Activated CD8-positive, alpha-beta T cell treated with anti-CD3 and anti-CD28 coated beads for 36 hours (primary cell): Measurements from ENCODE around the gene BOD1. TPM values are rescaled to one million over a fixed set of nuclear protein-coding genes. Genes with fewer than 3 reads are reported as not detected.
A peak's percentile ranks its signal among the peaks of the same experiment; 100 is the strongest.

Experiments
- ATAC-seq: fragments of 200-7000 bp; cut with Tn5 transposase; one replicate; pipeline ENCODE4 v1.10.0; 2021; ENCODE audit warnings: mild to moderate bottlenecking, moderate library complexity
- CTCF ChIA-PET: fragments of 350-600 bp; sonication (Branson Sonifier 250); formaldehyde crosslinking; loops from one replicate; lab custom pipeline; 2021; ENCODE audit warnings: antibody characterized with exemption; lab: Charles Lee
- POLR2A ChIA-PET: fragments of 350-600 bp; sonication (Branson Sonifier 250); formaldehyde crosslinking; loops from one replicate; lab custom pipeline; 2021; ENCODE audit warnings: antibody characterized with exemption; lab: Charles Lee
- DNase-seq: peaks from one replicate; pipeline ENCODE4 v3.0.0-alpha.2; 2020
- H3K27ac Mint-ChIP-seq: one replicate; pipeline ENCODE4 v1.8.0; 2021; ENCODE audit warnings: mild to moderate bottlenecking, mixed read lengths
- H3K27me3 Mint-ChIP-seq: one replicate; pipeline ENCODE4 v1.8.0; 2021; ENCODE audit warnings: mixed read lengths
- H3K36me3 Mint-ChIP-seq: one replicate; pipeline ENCODE4 v1.8.0; 2021; ENCODE audit warnings: low read depth, mixed read lengths
- H3K4me1 Mint-ChIP-seq: one replicate; pipeline ENCODE4 v1.8.0; 2021; ENCODE audit warnings: low read depth, mixed read lengths
- H3K4me3 Mint-ChIP-seq: one replicate; pipeline ENCODE4 v1.8.0; 2021; ENCODE audit warnings: mild to moderate bottlenecking, moderate library complexity, mixed read lengths
- H3K9me3 Mint-ChIP-seq: one replicate; pipeline ENCODE4 v1.8.0; 2021; ENCODE audit warnings: mixed read lengths
- intact Hi-C: fragments of 100-400 bp; cut with micrococcal nuclease; formaldehyde crosslinking; loops from one replicate; pipeline ENCODE4 v1.10.0; 2022
- total RNA-seq, 2 experiments: library from RNA; stranded (reverse); gene quantifications; one replicate each; pipeline ENCODE4 v1.2.3, GENCODE V29; 2021
- TF ChIP-seq, protein P1 (sequence below): fragments of 200-600 bp; IDR thresholded peaks from one replicate; pipeline ENCODE4 v1.8.0; 2022; ENCODE audit warnings: antibody characterized with exemption, mild to moderate bottlenecking

The BOD1 gene
- total RNA-seq, result 10 to 100 TPM; 28.1 to 28.7 TPM

- no peaks in the 10 kb centered on the region for H3K27me3 Mint-ChIP-seq
- TF ChIP-seq, protein P1, sequence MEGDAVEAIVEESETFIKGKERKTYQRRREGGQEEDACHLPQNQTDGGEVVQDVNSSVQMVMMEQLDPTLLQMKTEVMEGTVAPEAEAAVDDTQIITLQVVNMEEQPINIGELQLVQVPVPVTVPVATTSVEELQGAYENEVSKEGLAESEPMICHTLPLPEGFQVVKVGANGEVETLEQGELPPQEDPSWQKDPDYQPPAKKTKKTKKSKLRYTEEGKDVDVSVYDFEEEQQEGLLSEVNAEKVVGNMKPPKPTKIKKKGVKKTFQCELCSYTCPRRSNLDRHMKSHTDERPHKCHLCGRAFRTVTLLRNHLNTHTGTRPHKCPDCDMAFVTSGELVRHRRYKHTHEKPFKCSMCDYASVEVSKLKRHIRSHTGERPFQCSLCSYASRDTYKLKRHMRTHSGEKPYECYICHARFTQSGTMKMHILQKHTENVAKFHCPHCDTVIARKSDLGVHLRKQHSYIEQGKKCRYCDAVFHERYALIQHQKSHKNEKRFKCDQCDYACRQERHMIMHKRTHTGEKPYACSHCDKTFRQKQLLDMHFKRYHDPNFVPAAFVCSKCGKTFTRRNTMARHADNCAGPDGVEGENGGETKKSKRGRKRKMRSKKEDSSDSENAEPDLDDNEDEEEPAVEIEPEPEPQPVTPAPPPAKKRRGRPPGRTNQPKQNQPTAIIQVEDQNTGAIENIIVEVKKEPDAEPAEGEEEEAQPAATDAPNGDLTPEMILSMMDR, result no peak
- POLR2A ChIA-PET, result interaction anchor here (0.5 to 1.6 kb wide), 6 partner anchors 117 to 379 kb away, joined by 3 to 4 read pairs (median 3); no protein-coding TSS in a partner anchor
- peak within 1 kb of the TSS; percentile 95 for H3K4me3 Mint-ChIP-seq
- CTCF ChIA-PET, result interaction anchor here (0.6 to 6.6 kb wide), 25 partner anchors 9 to 1932 kb away, joined by 3 to 93 read pairs (median 3); partner anchors contain the start of genes ATP6V0E1 and CPEB4
- H3K27ac Mint-ChIP-seq, result peak within 1 kb of the TSS; percentile 94
- H3K36me3 Mint-ChIP-seq, result peaks cover 31% of the 10 kb centered on the region
- DNase-seq (peak; percentile 97), ATAC-seq (peak; percentile 94)
- intact Hi-C loops, result loop anchor here (1.0 kb wide), 1 partner anchor 302 kb away; no protein-coding TSS in a partner anchor
- no peaks in the 10 kb centered on the region for H3K9me3 Mint-ChIP-seq
- H3K4me1 Mint-ChIP-seq, result peaks cover 49% of the 10 kb centered on the region
These were observed at the start of gene BOD1 for GRCh38 chr5:173616577-173617118. TSS of gene BOD1 (minus strand) at chr5:173616650. CDS start at chr5:173616436, 214 bp downstream.

DNA sequence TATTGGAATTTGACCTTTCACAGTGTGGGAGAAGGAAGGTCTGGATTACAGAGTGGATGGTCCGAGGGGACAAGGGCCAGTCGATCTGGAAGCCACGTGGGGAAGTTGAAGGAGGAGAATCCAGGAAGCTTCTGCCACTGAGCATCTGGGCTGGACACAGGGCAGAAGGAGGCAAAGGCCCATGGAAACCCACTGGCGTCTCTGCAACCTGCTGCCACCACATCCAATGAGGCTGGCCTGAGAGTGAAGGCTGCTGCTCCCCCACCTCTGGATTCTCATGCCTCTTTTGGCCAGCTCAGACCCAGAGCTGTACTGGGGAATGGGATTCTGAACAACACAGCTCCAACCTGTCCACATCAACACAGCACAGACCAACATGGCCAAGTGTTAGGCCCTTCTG is 48.9 kb upstream of the BOD1 start:
- POLR2A ChIA-PET, result no interaction called here
- no peak overlapping the region for H3K4me3 Mint-ChIP-seq
- H3K27ac Mint-ChIP-seq, result no peak overlapping the region
- H3K4me1 Mint-ChIP-seq, result no peaks in the 10 kb centered on the region
- no peak for ATAC-seq
- no peaks in the 10 kb centered on the region for H3K9me3 Mint-ChIP-seq
- TF ChIP-seq, protein P1, result no peak
- intact Hi-C loops, result no loop called here
- DNase-seq, result no peak
- no peaks in the 10 kb centered on the region for H3K27me3 Mint-ChIP-seq
- CTCF ChIA-PET, result no interaction called here
- H3K36me3 Mint-ChIP-seq, result no peaks in the 10 kb centered on the region

- H3K4me3 Mint-ChIP-seq, result no peak overlapping the region
- no peaks in the 10 kb centered on the region for H3K36me3 Mint-ChIP-seq
- H3K9me3 Mint-ChIP-seq, result no peaks in the 10 kb centered on the region
- ChIA-PET POLR2A (no interaction called here), CTCF (no interaction called here)
- intact Hi-C loops, result no loop called here
- no peak overlapping the region for H3K27ac Mint-ChIP-seq
- ATAC-seq (no peak), DNase-seq (no peak)
- TF ChIP-seq, protein P1, result no peak
- H3K27me3 Mint-ChIP-seq, result no peaks in the 10 kb centered on the region
- H3K4me1 Mint-ChIP-seq, result no peaks in the 10 kb centered on the region
These were observed 47.7 kb upstream of the BOD1 start for GRCh38 chr5:173664154-173664526.

- Mint-ChIP-seq H3K4me3 (no peak overlapping the region), H3K4me1 (no peaks in the 10 kb centered on the region), H3K27me3 (no peaks in the 10 kb centered on the region), H3K9me3 (no peaks in the 10 kb centered on the region), H3K36me3 (no peaks in the 10 kb centered on the region), H3K27ac (no peak overlapping the region)
- intact Hi-C loops, result no loop called here
- ChIA-PET CTCF (no interaction called here), POLR2A (no interaction called here)
- no peak for ATAC-seq
- TF ChIP-seq, protein P1, result no peak
- DNase-seq, result no peak
These were observed 47.1 kb upstream of the BOD1 start for GRCh38 chr5:173663352-173664153.
